Peyer's patch (tissue), 4 donors: ENCODE data around the gene MYL7.

Experiments used
- CTCF ChIP-seq, 6 experiments: fragments of 450-650 bp in 4 of 6; fragments of 200-600 bp in 2 of 6; sonication (generic) in 1 of 6; IDR thresholded peaks; one replicate each; pipeline ENCODE4 v1.5.1; 2017 to 2019; ENCODE audit warnings: antibody characterized with exemption in 6 of 6, mild to moderate bottlenecking in 3 of 6, moderate library complexity in 1 of 6
- POLR2A ChIP-seq, 2 donors: fragments of 450-650 bp; IDR thresholded peaks; one replicate each; pipeline ENCODE4 v1.5.1; 2017; ENCODE audit warnings: antibody characterized with exemption in 2 of 2, mild to moderate bottlenecking in 2 of 2, moderate library complexity in 2 of 2

GRCh38 chr7:44127161-44127560 is 14.0 kb downstream of the MYL7 start:
- TF ChIP-seq CTCF (IDR thresholded peaks at IDR 0.05) = no peak
- no peak for TF ChIP-seq POLR2A (IDR thresholded peaks at IDR 0.05)
